ENCODE results near the gene DUS3L.
"Not testable (repeated sequence)": the region's sequence is repeated elsewhere in the genome, so short reads cannot be mapped to it uniquely, and the experiment has no call there.

DUS3L gene

GRCh38 chr19:5799247-5800241 is 8.6 kb upstream of the DUS3L start:
- DNase-seq, result no peak

GRCh38 chr19:5798244-5798643 is 7.3 kb upstream of the DUS3L start:
- no peak for DNase-seq

- DNase-seq, result no peak
Measured at GRCh38 chr19:5795382-5795919, 4.5 kb upstream of the DUS3L start.

- no peak for DNase-seq
Measured at GRCh38 chr19:5793188-5793587, 2.2 kb upstream of the DUS3L start.

DNA sequence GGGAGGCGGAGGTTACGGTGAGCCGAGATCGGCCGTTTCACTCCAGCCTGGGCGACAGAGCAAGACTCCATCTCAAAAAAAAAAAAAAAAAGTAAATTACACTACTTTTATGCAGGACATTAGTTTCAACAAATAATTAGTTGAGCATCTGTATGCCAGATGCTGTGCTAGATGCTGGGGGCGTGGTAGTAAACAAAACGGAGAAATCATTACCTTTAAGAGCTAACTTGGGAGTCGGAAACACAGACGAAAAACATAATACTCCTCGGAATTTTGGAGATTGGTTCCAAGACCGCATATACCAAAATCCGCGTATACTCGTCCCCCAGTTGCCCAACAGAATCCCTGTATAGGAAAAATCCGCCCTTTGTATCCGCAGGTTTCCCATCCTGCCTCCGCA is 1.3 kb upstream of the DUS3L start:
- no peak for DNase-seq

GRCh38 chr19:5789886-5790558 is 941 bp downstream of the DUS3L start:
- no peak for DNase-seq

GRCh38 chr19:5789351-5789761 is 1.6 kb downstream of the DUS3L start:
- no peak for DNase-seq

DNA sequence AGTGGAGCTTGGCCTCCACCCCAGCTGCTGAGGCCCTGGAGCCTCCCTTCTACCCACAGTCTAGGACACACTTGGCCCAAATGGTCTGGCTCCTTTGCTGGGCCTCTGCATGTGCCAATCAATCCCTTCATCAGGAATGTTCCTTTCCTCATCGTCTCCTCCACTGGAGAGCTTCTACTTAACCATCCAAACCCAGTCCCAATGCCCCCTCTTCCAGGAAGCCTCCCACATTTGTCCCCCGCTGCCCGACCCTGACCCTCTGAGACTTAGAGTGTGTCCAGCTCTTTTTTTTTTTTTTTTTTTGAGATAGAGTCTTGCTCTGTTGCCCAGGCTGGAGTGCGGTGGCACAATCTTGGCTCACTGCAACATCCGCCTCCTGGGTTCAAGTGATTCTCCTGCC is 2.5 kb downstream of the DUS3L start:
- DNase-seq, result no peak

DNA sequence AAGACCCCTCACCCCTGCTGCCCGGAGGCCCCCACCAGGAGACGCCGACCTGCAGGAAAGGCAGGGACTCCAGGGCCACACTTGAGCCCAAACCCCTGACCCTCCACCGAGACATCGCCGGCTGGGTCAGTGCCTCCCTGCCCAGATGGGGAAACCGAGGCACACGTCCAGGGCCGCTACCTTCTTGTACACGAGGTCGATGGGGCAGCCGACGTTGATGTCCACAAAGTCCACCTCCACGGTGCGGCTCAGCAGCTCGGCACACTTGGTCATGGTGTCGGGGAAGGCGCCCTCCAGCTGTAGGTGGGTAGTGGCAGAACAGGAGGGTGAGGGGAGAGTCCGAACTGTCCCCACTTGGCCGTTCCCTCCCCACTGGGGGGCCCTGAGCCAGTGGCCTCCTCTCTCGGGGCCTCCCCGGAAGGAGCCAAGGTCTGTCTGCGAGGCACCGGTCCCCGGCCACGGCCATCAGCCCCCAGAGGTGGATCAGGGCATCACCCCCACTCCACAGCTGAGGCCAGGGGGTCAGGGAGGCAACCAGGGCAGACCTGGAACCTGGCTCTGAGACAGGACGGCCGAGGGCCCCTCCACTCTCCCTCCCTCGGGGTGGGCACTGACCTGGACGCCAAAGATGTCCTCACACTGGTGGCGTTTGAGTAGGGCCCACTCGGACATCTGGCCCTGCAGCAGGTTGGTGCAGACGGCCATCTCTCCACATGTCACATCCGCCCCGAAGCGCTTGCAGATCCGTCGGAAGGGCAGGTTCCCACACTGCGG is 3.4 kb downstream of the DUS3L start:
- no peak for DNase-seq

DNA sequence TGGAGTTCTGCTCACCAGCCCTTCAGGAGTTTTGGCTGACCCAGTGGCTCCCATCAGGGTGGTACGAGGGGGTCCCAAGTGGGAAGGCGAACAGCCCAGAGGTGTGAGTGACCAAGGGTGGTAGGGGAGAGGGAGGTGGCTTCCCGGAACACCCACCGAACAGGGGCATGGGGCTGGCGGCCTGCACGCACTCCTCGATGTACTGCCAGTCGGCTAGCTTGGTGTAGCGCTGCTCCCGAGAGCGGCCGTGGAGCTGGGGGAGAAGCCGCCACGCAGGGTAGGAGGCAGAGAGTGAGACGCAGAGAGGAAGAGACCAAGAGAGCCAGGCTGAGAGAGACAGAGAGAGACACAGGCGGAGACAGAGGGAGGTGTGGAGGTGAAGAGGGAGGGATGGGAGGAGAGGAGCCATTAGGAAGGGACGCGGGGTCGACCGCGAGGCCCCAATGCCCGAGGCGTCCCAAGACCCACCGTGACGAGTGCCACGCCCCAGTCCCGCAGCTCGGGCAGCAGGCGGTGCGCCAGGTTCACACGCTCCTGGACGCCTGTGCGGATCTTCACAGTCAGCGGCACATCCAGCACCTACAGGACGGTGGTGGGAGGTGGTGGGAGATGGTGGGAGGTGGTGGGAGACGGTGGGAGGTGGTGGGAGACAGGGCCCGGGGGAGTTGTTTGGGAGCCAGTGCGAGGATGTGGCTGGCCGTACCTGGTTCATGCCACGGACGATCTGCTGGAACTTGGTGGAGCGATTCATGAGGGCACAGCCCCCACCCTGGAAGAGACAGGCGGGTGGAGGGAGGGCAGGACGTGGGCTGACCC is 4.2 kb downstream of the DUS3L start:
- DNase-seq, result no peak

GRCh38 chr19:5785423-5785822 is 5.5 kb downstream of the DUS3L start:
- no peak for DNase-seq

GRCh38 chr19:5784581-5785147 is 6.3 kb downstream of the DUS3L start, which contains the start of gene PRR22:
PRR22 (minus strand) TSS chr19:5784746; CDS start chr19:5784660, 86 bp downstream.
- no peak for DNase-seq

- no peak for DNase-seq
Measured at GRCh38 chr19:5782945-5783919, 7.7 kb downstream of the DUS3L start.

DNA sequence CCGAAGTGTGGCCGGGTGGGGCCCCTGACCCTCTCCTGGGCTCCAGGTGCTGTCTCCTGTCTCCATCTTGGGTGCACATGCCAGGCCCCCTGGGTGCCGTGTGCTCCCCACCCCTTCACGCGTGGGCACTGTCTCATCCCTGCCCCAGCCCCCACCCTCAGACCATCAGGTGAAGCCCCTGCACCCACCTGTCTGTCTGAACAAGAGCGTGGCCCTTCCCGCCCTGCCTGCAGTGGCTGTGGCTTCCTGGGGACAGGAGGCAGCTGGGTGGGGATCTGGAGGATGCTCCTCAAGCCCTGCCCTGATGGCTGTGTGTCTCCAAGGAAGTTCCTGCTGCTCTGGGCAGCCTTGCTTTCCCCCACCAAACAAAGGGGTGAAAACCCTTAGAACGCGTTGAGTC is 8.6 kb downstream of the DUS3L start:
- DNase-seq, result no peak

DNA sequence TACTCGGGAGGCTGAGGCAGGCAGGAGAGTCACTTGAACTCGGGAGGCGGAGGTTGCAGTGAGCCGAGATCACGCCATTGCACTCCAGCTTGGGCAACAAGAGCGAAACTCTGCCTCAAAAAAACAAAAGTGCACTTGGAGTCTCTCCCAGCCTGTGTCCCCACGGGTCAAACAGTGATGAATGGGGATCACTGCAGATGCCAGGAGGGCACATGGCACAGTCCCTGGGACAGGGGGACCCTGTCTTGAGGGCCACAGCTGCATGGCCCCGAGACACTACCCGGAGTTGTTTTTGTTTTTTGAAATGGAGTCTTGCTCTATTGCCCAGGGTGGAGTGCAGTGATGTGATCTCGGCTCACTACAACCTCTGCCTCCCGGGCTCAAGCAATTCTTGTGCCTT is 10.0 kb downstream of the DUS3L start:
- not testable (repeated sequence) for DNase-seq

DNA sequence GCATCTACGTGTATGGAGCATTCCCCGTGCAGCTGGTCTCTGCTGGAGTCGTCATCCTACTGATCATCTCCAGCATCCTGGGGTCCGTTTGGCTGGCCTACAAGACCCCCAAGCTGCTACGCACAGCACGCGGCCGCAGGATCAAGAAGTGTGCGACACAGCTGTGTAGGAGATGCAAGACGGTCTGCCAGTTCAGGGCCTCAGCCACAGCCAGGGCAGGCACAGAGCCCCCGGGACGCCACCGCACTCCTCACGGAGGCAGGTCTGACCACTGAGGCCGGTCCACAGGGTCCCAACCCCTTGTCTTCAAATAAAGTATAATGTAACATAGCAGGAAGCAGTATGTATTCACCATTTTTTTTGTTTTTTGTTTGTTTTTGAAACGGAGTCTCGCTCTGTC is 12.6 kb downstream of the DUS3L start:
- DNase-seq, result no peak

DNA sequence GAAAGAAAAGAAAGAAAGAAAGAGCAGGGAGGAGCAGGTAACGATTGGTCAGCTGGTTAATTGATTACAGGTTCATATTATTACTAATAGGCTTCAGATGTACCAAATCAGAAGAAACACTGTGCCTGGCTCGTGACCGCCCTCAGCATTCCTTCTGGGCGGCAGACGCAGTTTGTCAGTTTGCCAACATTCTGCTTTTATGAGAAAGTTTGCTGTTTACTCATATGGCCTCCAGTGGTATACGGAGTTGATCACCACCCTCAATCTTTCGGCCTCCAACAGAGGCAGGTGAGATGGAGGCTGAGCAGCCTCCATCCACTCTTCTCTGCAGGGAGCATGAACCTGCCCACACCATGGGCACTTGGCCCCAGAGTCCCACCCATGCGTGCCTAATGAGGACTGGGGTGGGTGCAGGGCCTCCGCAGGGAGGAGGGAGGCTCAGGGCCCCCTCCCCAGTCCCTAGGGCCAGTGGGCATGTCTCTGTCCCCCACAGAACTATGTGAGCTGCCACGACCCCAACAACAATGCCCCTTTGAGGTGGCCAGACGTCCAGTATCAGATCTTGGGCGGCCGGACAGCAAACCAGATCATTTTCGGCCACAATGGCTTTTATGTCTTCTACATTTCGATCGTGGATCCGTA is 15.2 kb downstream of the DUS3L start:
- no peak for DNase-seq

DNA sequence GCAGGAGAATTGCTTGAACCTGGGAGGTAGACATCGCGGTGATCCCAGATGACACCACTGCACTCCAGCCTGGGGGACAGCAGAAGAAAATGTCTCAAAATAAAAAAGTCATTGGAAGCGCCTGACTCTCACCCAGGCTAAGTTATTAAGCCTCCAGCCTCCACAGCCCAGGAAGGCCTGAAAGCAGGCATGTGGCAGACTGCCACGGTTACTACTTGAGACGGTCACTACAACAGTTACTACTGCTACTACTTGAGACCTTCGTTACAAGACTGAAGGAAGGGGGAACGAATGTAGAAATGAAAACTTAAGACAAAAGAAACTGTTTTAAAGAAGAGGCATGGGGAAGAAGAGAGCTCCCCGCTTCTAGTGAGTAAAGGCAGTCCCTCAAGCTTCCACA is 16.0 kb downstream of the DUS3L start:
- DNase-seq, result no peak

DNA sequence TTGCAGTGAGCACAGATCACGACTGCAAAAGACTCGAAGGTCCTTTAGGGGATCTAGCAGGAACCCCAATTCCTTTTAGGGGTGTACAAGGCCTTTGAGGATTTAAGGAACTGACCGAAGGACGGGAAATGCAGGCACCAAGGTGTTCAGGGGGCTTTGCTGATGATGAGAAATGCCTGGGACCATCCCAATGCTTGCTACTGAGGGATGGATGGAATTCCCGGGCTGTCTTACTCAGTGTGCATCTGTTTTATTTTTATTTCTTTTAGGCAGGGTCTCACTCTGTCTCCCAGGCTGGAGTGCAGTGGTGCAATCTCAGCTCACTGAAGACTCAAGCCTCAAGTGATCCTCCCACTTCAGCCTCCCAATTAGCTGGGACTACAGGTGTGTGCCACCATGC is 17.7 kb downstream of the DUS3L start:
- DNase-seq, result no peak

GRCh38 chr19:5772416-5772815 is 18.5 kb downstream of the DUS3L start:
- DNase-seq, result no peak

Measured in islet precursor cell (in vitro differentiated cells).